Activated CD4-positive, CD25-positive, alpha-beta regulatory T cell treated with anti-CD3 and anti-CD28 coated beads, Interleukin-2, amount 50 U/mL, for 24 hours (primary cell): ENCODE data around the gene UBASH3B.
"Not testable (repeated sequence)": the region's sequence is repeated elsewhere in the genome, so short reads cannot be mapped to it uniquely, and the experiment has no call there.

Experiments used
- ATAC-seq, 2 donors: fragments of 150-1000 bp; cut with Tn5 transposase; one replicate each; pipeline ENCODE4 v1.10.0; 2021; ENCODE audit warnings: mild to moderate bottlenecking in 1 of 2, moderate library complexity in 1 of 2

The UBASH3B gene

GRCh38 chr11:122709039-122709760 is 53.7 kb downstream of the UBASH3B start:
- no peak for ATAC-seq

GRCh38 chr11:122711362-122711761 is 55.8 kb downstream of the UBASH3B start:
- ATAC-seq: no peak

- no peak for ATAC-seq
Observed at GRCh38 chr11:122711831-122712381, 56.4 kb downstream of the UBASH3B start.

GRCh38 chr11:122714004-122714403 is 58.5 kb downstream of the UBASH3B start:
- peak; percentile 29 to 42 for ATAC-seq

- ATAC-seq: no peak
Observed at GRCh38 chr11:122714484-122714883, 59.0 kb downstream of the UBASH3B start.

GRCh38 chr11:122715548-122716440 is 60.3 kb downstream of the UBASH3B start:
- ATAC-seq: no peak

GRCh38 chr11:122717264-122717867 is 61.8 kb downstream of the UBASH3B start:
- ATAC-seq: peak; percentile 69 to 79

- ATAC-seq: no peak
Observed at GRCh38 chr11:122720107-122720881, 64.8 kb downstream of the UBASH3B start.

- ATAC-seq: no peak
Observed at GRCh38 chr11:122721201-122721963, 65.9 kb downstream of the UBASH3B start.

- peak; percentile 36 to 50 for ATAC-seq
Observed at GRCh38 chr11:122721964-122722266, 66.4 kb downstream of the UBASH3B start.

- ATAC-seq: no peak
Observed at GRCh38 chr11:122723106-122723505, 67.6 kb downstream of the UBASH3B start.

GRCh38 chr11:122723576-122723975 is 68.1 kb downstream of the UBASH3B start:
- ATAC-seq: peak; percentile 10 to 19

- no peak for ATAC-seq
Observed at GRCh38 chr11:122724520-122724919, 69.0 kb downstream of the UBASH3B start.

GRCh38 chr11:122726028-122726427 is 70.5 kb downstream of the UBASH3B start:
- no peak for ATAC-seq

- peak; percentile 74 to 79 for ATAC-seq
Observed at GRCh38 chr11:122727101-122727929, 71.8 kb downstream of the UBASH3B start.

- no peak for ATAC-seq
Observed at GRCh38 chr11:122728561-122728960, 73.0 kb downstream of the UBASH3B start.

GRCh38 chr11:122729139-122729538 is 73.6 kb downstream of the UBASH3B start:
- no peak for ATAC-seq

- not testable (repeated sequence) for ATAC-seq
Observed at GRCh38 chr11:122730694-122731093, 75.2 kb downstream of the UBASH3B start.

GRCh38 chr11:122731500-122731913 is 76.0 kb downstream of the UBASH3B start:
- no peak for ATAC-seq
